Measurements from ENCODE around the gene PDCL3. TPM values are rescaled to one million over a fixed set of nuclear protein-coding genes. Genes with fewer than 3 reads are reported as not detected.

Gene PDCL3
- total RNA-seq, 1 experiment from 2014 or later = 22.7 TPM

DNA sequence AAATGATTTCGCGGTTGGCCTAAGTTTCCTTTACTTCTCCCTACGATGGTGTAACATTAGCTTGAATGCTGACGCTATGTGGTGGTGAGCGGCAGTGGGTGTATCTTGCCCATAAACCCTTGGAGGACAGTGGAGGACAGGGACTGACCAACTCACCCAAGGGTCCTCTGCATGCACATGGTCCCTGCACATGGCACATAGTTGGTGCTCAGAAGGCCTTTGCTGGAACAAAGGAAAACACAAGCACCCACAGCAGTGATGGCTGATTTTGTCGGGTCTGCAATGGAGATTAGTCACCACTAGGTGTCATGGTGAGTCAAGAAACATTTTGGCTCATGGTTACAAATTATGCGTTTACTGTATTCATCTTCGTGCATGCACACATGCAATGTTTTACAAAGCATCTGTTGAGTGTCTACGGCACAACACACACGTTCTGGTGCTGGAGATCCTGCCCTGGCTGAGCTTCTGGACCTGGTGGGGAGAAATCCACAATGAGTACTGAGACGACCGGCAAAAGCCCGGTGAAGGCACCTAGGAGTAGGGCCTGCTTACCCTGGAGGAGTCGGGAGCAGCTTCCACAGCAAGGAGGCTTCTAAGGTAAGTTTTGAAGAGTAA, 44.0 kb downstream of the PDCL3 start:
- no peak overlapping the region for H2AFZ ChIP-seq
- BruUV-seq (replicated peaks) = no TSS peak
- H3K79me2 ChIP-seq (ENCODE audit: low read depth) = no peaks in the 10 kb centered on the region
- no peaks in the 10 kb centered on the region for H3K36me3 ChIP-seq (ENCODE audit: low read depth)
- no peaks in the 10 kb centered on the region for H3K4me1 ChIP-seq (replicated peaks; ENCODE audit: insufficient read depth)
- H3K4me3 ChIP-seq = no peak overlapping the region
- no peaks in the 10 kb centered on the region for H3K9me3 ChIP-seq (ENCODE audit: insufficient read depth, low read depth)
- POLR2A ChIA-PET (ENCODE audit: unreplicated experiment) = no interaction called here
- H4K20me1 ChIP-seq (ENCODE audit: insufficient read depth) = no peaks in the 10 kb centered on the region
- H3F3A ChIP-seq (ENCODE audit: insufficient read depth, low read depth) = peaks cover 6% of the 10 kb centered on the region; the same call in 1 of the 2 replicates
- H3K27ac ChIP-seq = no peak overlapping the region
- CTCF ChIA-PET = interaction anchor here (0.5 to 0.7 kb wide), 4 partner anchors 128 to 599 kb away, joined by 3 to 14 read pairs (median 5); no protein-coding TSS in a partner anchor
- H3K9me2 ChIP-seq (ENCODE audit: insufficient read depth) = no peaks in the 10 kb centered on the region
- no peaks in the 10 kb centered on the region for H3K27me3 ChIP-seq (ENCODE audit: insufficient read depth, low read depth)
- H3K4me2 ChIP-seq = no peak overlapping the region
- intact Hi-C loops (cut with micrococcal nuclease; ENCODE audit: unreplicated experiment) = loop anchor here (2.0 to 10.0 kb wide), 3 partner anchors 405 to 598 kb away; no protein-coding TSS in a partner anchor
- peak; percentile 19 to 38 for DNase-seq
- TF ChIP-seq, protein P1, sequence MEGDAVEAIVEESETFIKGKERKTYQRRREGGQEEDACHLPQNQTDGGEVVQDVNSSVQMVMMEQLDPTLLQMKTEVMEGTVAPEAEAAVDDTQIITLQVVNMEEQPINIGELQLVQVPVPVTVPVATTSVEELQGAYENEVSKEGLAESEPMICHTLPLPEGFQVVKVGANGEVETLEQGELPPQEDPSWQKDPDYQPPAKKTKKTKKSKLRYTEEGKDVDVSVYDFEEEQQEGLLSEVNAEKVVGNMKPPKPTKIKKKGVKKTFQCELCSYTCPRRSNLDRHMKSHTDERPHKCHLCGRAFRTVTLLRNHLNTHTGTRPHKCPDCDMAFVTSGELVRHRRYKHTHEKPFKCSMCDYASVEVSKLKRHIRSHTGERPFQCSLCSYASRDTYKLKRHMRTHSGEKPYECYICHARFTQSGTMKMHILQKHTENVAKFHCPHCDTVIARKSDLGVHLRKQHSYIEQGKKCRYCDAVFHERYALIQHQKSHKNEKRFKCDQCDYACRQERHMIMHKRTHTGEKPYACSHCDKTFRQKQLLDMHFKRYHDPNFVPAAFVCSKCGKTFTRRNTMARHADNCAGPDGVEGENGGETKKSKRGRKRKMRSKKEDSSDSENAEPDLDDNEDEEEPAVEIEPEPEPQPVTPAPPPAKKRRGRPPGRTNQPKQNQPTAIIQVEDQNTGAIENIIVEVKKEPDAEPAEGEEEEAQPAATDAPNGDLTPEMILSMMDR (conservative IDR thresholded peaks at IDR 0.05) = peak; percentile 95
- no peak for TF ChIP-seq EZH2 (IDR thresholded peaks at IDR 0.05; ENCODE audit: low read depth)

GRCh38 chr2:100610381-100610831, 47.6 kb downstream of the PDCL3 start:
- Histone ChIP-seq H3F3A (ENCODE audit: insufficient read depth, low read depth) (peaks cover 6% of the 10 kb centered on the region; the same call in 1 of the 2 replicates), H3K79me2 (ENCODE audit: low read depth) (no peaks in the 10 kb centered on the region), H4K20me1 (ENCODE audit: insufficient read depth) (no peaks in the 10 kb centered on the region), H3K9me3 (ENCODE audit: insufficient read depth, low read depth) (no peaks in the 10 kb centered on the region), H3K4me2 (no peak overlapping the region), H3K27me3 (ENCODE audit: insufficient read depth, low read depth) (no peaks in the 10 kb centered on the region), H2AFZ (no peak overlapping the region), H3K4me1 (replicated peaks; ENCODE audit: insufficient read depth) (no peaks in the 10 kb centered on the region), H3K27ac (no peak overlapping the region), H3K4me3 (no peak overlapping the region), H3K36me3 (ENCODE audit: low read depth) (no peaks in the 10 kb centered on the region), H3K9me2 (ENCODE audit: insufficient read depth) (no peaks in the 10 kb centered on the region)
- intact Hi-C loops (cut with micrococcal nuclease; ENCODE audit: unreplicated experiment) = loop anchor here (1.0 to 10.0 kb wide), 4 partner anchors 122 to 375 kb away; no protein-coding TSS in a partner anchor
- BruUV-seq (replicated peaks) = no TSS peak
- ChIA-PET CTCF (interaction anchor here (0.5 to 1.0 kb wide), 4 partner anchors 51 to 402 kb away, joined by 3 to 8 read pairs (median 4); no protein-coding TSS in a partner anchor), POLR2A (ENCODE audit: unreplicated experiment) (interaction anchor here (0.7 kb wide), 2 partner anchors 325 to 487 kb away, joined by 3 read pairs; no protein-coding TSS in a partner anchor)
- peak; percentile 35 to 80 for DNase-seq
- TF ChIP-seq EZH2 (IDR thresholded peaks at IDR 0.05; ENCODE audit: low read depth) = no peak
- TF ChIP-seq, protein P1 (conservative IDR thresholded peaks at IDR 0.05) = peak; percentile 79

- no peak overlapping the region for H3K4me3 ChIP-seq
- no peaks in the 10 kb centered on the region for H3K4me1 ChIP-seq (replicated peaks; ENCODE audit: insufficient read depth)
- H3K9me3 ChIP-seq (ENCODE audit: insufficient read depth, low read depth) = no peaks in the 10 kb centered on the region
- peaks cover 4% of the 10 kb centered on the region; the same call in 1 of the 2 replicates for H3F3A ChIP-seq (ENCODE audit: insufficient read depth, low read depth)
- CTCF ChIA-PET = no interaction called here
- no peaks in the 10 kb centered on the region for H3K27me3 ChIP-seq (ENCODE audit: insufficient read depth, low read depth)
- TF ChIP-seq, protein P1 (conservative IDR thresholded peaks at IDR 0.05) = no peak
- no peak for TF ChIP-seq EZH2 (IDR thresholded peaks at IDR 0.05; ENCODE audit: low read depth)
- no peak overlapping the region for H3K4me2 ChIP-seq
- no peak overlapping the region for H2AFZ ChIP-seq
- no peaks in the 10 kb centered on the region for H3K79me2 ChIP-seq (ENCODE audit: low read depth)
- intact Hi-C loops (cut with micrococcal nuclease; ENCODE audit: unreplicated experiment) = loop anchor here (5.0 to 10.0 kb wide), 2 partner anchors 121 to 293 kb away; no protein-coding TSS in a partner anchor
- H3K36me3 ChIP-seq (ENCODE audit: low read depth) = no peaks in the 10 kb centered on the region
- no peak for DNase-seq
- POLR2A ChIA-PET (ENCODE audit: unreplicated experiment) = no interaction called here
- H3K9me2 ChIP-seq (ENCODE audit: insufficient read depth) = no peaks in the 10 kb centered on the region
- BruUV-seq (replicated peaks) = no TSS peak
- H4K20me1 ChIP-seq (ENCODE audit: insufficient read depth) = no peaks in the 10 kb centered on the region
- no peak overlapping the region for H3K27ac ChIP-seq
Observed at GRCh38 chr2:100611079-100612029, 48.6 kb downstream of the PDCL3 start.
